H1 (cell line): Measurements from ENCODE around the gene RBMS1. TPM values are rescaled to one million over a fixed set of nuclear protein-coding genes. Genes with fewer than 3 reads are reported as not detected.

ENCODE experiments used
- CREB1 ChIP-seq: IDR thresholded peaks from 2 replicates; pipeline ENCODE4 v1.6.1; 2012; ENCODE audit warnings: inconsistent platforms
- JUN ChIP-seq: IDR thresholded peaks from 2 replicates; pipeline ENCODE4 v1.6.1; 2011; ENCODE audit warnings: low read depth, mild to moderate bottlenecking, improper control_type of control experiment, low read length
- JUND ChIP-seq: IDR thresholded peaks from 2 replicates; pipeline ENCODE4 v1.6.1; 2011; ENCODE audit warnings: mild to moderate bottlenecking, improper control_type of control experiment, low read length
- NANOG ChIP-seq: IDR thresholded peaks from 2 replicates; pipeline ENCODE4 v1.6.1; 2011; ENCODE audit warnings: low read length, low read depth, mild to moderate bottlenecking, inconsistent platforms; ENCODE audit not compliant: insufficient read depth, poor library complexity, severe bottlenecking
- PHF8 ChIP-seq: fragments of 200-600 bp; sonication (generic); conservative IDR thresholded peaks from 2 replicates; pipeline ENCODE4 v1.7.1; 2012; ENCODE audit warnings: low read depth, mild to moderate bottlenecking, inconsistent platforms, low read length, moderate library complexity
- POLR2A ChIP-seq, 2 experiments: IDR thresholded peaks; 1 replicate in 1 of 2; 2 replicates in 1 of 2; pipeline ENCODE4 v1.6.1; 2011; ENCODE audit warnings: low read depth in 2 of 2, low read length in 2 of 2, mild to moderate bottlenecking in 2 of 2; ENCODE audit errors: control extremely low read depth in 1 of 2
- SIX5 ChIP-seq: IDR thresholded peaks from 2 replicates; pipeline ENCODE4 v1.6.1; 2011; ENCODE audit warnings: mild to moderate bottlenecking, low read depth, low read length
- SP4 ChIP-seq: IDR thresholded peaks from 2 replicates; pipeline ENCODE4 v1.6.1; 2012; ENCODE audit warnings: low read length, inconsistent platforms
- SRF ChIP-seq: IDR thresholded peaks from 2 replicates; pipeline ENCODE4 v1.6.1; 2011; ENCODE audit warnings: mild to moderate bottlenecking, low read depth, low read length, moderate library complexity
- YY1 ChIP-seq: IDR thresholded peaks from 2 replicates; pipeline ENCODE4 v1.6.1; 2011; ENCODE audit warnings: low read depth, mild to moderate bottlenecking, low read length
- polyA plus RNA-seq, 7 experiments: library from polyadenylated mRNA; depleted of rRNA in 3 of 7; stranded (reverse) in 5 of 7; unstranded in 2 of 7; fragments of >200 nt in 5 of 7; fragments of 200-250 nt in 2 of 7; gene quantifications; 1 replicate in 5 of 7; 2 replicates in 1 of 7; 4 replicates in 1 of 7; pipeline versions ENCODE4 v1.2.1 to v1.2.3, GENCODE V29; 2011 to 2013; ENCODE audit warnings: missing spikeins in 2 of 7, mixed read lengths in 2 of 7
- total RNA-seq: library from RNA; stranded (reverse); fragmentation: NEBNext Ultra II Directional; extraction: Animal tissue kit (Norgen Biotek cat#: 25700); gene quantifications from 2 replicates; pipeline ENCODE4 v1.2.1, GENCODE V29; 2021
- TF ChIP-seq, protein P1 (sequence below): fragments of 300-600 bp; sonication (generic); IDR thresholded peaks from 2 replicates; pipeline ENCODE4 v1.7.1; 2012; ENCODE audit warnings: low read length, moderate library complexity, mild to moderate bottlenecking, inconsistent platforms; ENCODE audit not compliant: insufficient replicate concordance
- TF ChIP-seq, protein P2 (sequence below): IDR thresholded peaks from 2 replicates; pipeline ENCODE4 v1.6.1; 2012; ENCODE audit warnings: inconsistent platforms

RBMS1 gene
- total and polyA plus RNA-seq, 2 of the 8 experiments (the other 6 are each of a cell fraction or from before 2014, with no cell fraction given), result 53.7 to 60.0 TPM

GRCh38 chr2:160380000-160380570 lies 113.5 kb downstream of the RBMS1 start (continued):
- TF ChIP-seq, protein P1, sequence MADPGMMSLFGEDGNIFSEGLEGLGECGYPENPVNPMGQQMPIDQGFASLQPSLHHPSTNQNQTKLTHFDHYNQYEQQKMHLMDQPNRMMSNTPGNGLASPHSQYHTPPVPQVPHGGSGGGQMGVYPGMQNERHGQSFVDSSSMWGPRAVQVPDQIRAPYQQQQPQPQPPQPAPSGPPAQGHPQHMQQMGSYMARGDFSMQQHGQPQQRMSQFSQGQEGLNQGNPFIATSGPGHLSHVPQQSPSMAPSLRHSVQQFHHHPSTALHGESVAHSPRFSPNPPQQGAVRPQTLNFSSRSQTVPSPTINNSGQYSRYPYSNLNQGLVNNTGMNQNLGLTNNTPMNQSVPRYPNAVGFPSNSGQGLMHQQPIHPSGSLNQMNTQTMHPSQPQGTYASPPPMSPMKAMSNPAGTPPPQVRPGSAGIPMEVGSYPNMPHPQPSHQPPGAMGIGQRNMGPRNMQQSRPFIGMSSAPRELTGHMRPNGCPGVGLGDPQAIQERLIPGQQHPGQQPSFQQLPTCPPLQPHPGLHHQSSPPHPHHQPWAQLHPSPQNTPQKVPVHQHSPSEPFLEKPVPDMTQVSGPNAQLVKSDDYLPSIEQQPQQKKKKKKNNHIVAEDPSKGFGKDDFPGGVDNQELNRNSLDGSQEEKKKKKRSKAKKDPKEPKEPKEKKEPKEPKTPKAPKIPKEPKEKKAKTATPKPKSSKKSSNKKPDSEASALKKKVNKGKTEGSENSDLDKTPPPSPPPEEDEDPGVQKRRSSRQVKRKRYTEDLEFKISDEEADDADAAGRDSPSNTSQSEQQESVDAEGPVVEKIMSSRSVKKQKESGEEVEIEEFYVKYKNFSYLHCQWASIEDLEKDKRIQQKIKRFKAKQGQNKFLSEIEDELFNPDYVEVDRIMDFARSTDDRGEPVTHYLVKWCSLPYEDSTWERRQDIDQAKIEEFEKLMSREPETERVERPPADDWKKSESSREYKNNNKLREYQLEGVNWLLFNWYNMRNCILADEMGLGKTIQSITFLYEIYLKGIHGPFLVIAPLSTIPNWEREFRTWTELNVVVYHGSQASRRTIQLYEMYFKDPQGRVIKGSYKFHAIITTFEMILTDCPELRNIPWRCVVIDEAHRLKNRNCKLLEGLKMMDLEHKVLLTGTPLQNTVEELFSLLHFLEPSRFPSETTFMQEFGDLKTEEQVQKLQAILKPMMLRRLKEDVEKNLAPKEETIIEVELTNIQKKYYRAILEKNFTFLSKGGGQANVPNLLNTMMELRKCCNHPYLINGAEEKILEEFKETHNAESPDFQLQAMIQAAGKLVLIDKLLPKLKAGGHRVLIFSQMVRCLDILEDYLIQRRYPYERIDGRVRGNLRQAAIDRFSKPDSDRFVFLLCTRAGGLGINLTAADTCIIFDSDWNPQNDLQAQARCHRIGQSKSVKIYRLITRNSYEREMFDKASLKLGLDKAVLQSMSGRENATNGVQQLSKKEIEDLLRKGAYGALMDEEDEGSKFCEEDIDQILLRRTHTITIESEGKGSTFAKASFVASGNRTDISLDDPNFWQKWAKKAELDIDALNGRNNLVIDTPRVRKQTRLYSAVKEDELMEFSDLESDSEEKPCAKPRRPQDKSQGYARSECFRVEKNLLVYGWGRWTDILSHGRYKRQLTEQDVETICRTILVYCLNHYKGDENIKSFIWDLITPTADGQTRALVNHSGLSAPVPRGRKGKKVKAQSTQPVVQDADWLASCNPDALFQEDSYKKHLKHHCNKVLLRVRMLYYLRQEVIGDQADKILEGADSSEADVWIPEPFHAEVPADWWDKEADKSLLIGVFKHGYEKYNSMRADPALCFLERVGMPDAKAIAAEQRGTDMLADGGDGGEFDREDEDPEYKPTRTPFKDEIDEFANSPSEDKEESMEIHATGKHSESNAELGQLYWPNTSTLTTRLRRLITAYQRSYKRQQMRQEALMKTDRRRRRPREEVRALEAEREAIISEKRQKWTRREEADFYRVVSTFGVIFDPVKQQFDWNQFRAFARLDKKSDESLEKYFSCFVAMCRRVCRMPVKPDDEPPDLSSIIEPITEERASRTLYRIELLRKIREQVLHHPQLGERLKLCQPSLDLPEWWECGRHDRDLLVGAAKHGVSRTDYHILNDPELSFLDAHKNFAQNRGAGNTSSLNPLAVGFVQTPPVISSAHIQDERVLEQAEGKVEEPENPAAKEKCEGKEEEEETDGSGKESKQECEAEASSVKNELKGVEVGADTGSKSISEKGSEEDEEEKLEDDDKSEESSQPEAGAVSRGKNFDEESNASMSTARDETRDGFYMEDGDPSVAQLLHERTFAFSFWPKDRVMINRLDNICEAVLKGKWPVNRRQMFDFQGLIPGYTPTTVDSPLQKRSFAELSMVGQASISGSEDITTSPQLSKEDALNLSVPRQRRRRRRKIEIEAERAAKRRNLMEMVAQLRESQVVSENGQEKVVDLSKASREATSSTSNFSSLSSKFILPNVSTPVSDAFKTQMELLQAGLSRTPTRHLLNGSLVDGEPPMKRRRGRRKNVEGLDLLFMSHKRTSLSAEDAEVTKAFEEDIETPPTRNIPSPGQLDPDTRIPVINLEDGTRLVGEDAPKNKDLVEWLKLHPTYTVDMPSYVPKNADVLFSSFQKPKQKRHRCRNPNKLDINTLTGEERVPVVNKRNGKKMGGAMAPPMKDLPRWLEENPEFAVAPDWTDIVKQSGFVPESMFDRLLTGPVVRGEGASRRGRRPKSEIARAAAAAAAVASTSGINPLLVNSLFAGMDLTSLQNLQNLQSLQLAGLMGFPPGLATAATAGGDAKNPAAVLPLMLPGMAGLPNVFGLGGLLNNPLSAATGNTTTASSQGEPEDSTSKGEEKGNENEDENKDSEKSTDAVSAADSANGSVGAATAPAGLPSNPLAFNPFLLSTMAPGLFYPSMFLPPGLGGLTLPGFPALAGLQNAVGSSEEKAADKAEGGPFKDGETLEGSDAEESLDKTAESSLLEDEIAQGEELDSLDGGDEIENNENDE, result no peak
- TF ChIP-seq JUND (no peak), SP4 (no peak), NANOG (no peak), PHF8 (no peak), SRF (no peak), POLR2A (IDR thresholded peaks at IDR 0.05; ENCODE audit: control extremely low read depth in 1 of 2, low read depth in 2 of 2, low read length in 2 of 2) (no peak), JUN (no peak), YY1 (no peak), SIX5 (no peak), CREB1 (no peak)
- TF ChIP-seq, protein P2, sequence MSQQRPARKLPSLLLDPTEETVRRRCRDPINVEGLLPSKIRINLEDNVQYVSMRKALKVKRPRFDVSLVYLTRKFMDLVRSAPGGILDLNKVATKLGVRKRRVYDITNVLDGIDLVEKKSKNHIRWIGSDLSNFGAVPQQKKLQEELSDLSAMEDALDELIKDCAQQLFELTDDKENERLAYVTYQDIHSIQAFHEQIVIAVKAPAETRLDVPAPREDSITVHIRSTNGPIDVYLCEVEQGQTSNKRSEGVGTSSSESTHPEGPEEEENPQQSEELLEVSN, result no peak
